Suppressor macrophage treated with lipopolysaccharide for 1 hour (primary cell): ENCODE results near the gene TMEM130.

ENCODE experiments used
- DNase-seq, 3 donors: peaks; one replicate each; pipeline ENCODE4 v3.0.0-alpha.2; 2020 to 2022

Gene TMEM130

DNA sequence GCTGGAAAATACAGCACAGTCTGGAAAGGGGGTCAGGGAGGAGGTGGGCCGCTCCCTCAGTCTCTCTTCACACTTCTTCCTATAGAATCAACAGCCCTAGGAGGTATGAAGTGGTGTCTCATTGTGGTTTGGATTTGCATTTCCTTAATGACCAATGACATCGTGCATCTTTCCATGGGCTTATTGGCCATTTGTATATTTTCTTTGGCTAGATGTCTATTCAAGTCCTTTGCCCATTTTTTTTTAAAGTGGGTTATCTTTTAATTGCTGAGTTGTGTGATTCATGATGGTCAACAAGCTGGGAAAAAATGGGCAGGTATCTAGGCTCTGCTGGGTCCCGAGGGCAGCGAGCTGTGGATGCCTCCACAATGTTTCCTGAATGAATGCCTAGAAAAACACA lies 29.1 kb downstream of the TMEM130 start:
- no peak for DNase-seq

DNA sequence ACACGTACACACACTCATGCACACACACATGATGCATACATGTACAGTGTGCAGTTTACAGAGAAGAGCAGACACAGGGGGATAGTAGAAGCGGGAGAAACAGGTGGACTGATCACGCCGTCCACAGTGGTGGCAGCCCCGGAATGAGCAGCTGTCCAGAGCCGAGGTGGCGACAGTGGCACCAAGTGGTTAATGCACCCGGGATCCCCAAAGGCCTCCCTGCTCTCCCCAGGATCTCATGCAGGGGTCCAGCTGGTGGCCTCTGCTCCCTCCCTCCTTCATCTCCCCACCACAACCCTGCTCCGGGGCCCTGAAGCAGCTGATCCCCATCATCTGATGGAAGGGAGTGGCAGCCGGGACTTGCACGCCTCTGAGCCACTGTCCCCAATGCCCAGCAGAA lies 29.7 kb downstream of the TMEM130 start:
- no peak for DNase-seq

DNA sequence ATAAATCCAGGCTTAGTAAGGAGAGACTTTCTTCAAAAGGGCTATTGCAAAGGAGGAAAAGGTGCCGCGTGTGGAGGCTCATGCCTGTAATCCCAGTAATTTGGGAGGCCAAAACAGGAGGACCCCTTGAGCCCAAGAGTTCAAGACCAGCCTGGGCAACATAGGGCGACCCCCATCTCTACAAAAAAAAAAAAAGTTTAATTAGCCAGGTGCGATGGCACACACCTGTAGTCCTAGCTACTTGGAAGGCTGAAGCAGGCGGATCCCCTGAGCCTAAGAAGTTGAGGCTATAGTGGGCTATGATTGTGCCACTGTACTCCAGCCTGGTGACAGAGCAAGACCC lies 32.2 kb downstream of the TMEM130 start:
- no peak for DNase-seq

DNA sequence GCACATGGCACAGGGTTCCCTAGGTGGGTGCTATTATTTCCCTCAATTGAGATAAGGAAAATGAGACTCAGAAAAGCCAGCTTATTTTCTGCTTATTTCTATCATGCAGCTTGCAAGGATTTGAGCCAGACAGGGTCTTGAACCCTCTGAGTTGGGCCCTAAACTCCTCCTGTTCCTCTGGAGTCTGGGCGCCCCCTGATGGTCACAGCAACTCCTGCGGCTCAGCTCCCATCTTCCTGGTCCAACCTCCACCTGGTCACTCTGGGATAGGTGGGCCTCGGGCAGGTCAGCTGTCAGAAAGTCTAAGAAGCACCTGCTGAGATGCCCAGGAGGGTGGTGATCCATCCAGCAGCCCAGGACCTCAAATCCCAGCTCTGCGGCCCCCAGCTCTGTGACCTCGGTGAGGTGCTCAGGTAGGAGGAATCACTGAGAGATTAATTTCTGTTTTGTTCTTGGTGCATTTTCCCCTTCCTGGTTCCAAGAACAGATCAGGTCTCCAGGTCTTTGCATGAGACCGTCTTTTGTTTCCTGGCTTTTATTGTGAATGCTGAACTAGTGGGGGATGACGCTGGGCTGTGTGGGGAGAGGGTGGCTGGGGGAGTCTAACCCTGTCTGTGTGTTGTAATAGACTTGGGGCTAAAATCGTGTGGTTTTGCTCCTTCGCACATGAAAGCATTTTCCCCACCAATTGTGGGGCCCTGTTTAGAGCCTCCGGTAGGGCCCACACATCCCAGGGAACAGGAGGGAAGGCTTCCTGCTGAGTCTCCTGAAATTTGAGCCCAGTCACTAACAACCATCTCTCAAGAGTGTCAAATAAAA lies 32.8 kb downstream of the TMEM130 start:
- peak; percentile 20 to 63 (median 29) for DNase-seq

DNA sequence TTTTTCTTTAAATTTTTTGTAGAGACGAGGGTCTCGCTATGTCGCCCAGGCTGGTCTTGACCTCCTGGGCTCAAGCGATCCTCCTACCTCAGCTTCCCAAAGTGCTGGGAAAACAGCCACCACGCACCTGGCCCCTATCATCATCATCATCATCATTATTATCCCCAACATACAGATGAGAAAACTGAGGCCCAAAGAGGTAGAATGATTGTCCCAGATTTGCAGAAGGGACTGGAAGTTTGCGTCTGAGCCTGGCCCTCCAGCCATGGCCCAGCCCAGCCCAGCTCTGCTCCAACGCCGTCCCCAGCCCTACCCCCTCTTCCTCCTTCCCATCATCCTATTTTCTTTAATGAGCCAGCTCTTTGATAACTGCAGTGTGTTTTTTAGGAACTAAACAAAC lies 34.9 kb downstream of the TMEM130 start:
- no peak for DNase-seq

DNA sequence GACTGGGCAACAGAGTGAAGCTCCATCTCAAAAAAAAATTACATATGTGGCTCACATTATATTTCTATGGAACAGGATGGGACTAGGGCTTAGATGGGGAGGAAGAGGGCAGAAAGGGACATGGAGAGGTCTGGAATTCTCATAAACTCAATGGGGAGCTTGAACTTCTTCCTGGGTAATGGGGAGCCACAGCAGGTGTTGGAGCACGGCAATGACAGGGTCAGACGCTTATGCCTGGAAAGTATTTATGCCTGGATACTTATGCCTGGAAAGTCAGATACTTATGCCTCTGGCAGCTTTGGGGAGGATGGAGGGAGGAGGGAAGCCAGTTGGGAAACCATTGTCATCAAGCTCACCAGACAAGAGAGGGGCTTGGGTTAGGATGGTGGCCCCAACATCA lies 36.8 kb downstream of the TMEM130 start:
- no peak for DNase-seq

DNA sequence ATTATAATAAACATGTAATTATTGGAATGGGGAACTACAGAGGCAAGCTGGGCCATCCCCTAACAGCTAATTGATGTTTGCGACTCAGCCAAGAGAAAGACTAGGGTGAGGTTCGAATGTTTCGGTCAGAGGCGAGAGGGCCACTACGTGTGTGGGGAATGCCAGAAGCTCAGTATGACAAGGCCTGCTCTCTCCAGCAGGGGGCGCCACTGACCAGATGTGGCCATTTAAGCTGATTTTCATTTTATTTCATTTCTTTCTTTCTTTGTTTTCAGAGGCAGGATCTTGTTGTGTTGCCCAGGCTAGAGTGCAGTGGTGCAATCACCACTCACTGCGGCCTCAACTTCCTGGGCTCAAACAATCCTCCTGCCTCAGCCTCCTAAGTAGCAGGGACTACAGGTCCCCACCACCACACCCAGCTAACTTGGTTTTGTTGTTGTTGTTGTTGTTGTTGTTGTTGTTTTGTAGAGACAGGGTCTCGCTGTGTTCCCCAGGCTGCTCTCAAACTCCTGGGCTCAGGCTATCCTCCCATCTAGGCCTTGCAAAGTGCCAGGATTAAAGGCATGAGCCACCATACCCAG lies 38.1 kb downstream of the TMEM130 start:
- DNase-seq, result peak; percentile 59 to 77 (median 68)

DNA sequence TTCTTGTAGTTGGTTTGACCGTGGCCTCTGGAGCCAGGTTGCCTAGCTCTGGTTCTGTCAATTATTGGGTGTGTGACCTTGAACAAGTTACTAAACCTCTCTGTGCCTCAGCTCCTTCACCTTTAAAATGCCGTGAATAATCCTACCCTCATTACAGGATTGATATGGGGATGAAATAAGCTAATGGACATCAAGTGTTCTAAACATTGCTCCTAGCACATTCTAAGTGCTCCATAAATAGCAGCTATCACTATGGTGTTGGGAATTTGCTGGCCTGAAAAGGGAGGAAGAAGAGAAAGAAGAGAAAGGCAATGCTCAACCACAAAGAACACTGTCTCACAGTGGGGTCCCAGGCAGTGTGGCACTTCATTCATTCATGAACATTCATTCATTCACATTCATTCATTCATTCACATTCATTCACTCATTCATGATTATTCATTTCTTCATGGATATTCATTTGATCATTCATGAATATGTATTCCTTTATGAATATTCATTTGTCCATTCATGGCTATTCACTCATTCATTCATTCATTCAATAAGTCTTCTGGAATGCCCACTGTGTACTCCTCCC lies 38.8 kb downstream of the TMEM130 start:
- DNase-seq, result no peak

DNA sequence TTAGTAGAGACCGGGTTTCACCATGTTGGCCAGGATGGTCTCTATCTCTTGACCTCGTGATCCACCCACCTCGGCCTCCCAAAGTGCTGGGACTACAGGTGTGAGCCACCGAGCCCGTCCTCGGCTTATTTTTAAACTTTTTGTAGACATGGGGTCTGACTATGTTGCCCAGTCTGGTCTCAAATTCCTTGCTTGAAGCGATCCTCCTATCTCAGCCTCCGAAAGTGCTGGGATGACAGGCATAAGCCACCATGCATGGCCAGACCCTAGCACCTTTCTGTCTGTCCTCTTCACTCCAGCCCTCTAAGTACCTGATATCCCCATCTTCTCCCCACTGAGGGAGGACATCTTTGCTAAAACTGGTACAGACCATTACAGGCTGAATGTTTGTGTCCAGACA lies 41.4 kb downstream of the TMEM130 start:
- DNase-seq, result no peak

DNA sequence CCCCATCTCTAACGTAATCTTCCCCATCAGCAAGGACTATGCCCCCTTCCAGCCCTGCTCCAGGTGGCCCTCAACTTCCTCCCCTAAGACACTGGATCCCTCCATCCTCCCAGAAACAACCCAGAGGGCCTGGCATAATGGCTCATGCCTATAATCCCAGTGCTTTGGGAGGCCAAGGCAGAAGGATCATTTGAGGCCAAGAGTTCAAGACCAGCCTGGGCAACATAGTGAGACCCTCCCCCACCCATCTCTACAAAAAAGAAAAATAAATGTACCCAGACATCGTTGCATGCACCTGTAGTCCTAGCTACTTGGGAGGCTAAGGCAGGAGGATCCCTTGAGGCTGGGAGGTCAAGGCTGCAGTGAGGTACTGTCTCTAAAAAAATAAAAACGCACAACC lies 42.6 kb downstream of the TMEM130 start:
- DNase-seq, result no peak

DNA sequence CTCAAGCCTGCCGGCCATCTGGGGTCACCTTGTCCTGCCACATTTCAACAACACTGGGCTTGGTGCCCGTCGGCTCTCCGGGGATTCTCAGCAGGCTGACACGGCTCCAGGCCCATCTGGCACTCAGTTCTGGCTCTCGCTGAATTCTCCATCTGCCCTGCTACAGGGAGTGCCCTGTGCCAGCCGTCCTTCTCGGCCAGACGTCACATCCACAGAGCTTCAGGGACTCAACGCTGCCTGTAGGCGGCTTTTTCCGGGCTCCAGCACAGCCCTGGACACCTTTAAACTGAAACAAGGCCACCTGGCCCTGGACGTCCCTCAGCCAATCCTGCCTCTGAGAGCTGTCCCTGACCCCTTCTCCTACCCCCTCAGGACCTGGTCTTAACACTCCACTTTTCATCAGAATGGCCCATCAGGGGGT lies 43.0 kb downstream of the TMEM130 start:
- no peak for DNase-seq

DNA sequence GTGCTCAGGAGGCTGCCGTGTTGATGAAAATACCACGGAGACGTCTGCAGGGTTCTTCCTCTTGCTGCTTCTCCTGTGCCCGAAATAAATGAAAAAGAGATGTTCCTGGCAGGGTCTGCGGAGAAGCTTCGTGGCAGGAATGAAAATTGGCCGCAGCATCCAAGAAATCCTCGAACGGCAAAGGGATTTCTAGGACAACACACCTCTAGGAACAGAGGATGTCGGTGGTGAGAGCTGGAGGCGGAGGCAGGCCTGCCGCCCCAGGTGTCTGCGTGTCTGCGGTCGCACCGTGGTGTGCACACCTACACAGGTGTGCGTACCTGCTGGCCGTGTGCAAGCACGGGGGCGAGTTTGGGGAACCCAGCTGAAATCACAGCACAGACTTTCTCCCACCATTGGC lies 43.4 kb downstream of the TMEM130 start:
- no peak for DNase-seq

DNA sequence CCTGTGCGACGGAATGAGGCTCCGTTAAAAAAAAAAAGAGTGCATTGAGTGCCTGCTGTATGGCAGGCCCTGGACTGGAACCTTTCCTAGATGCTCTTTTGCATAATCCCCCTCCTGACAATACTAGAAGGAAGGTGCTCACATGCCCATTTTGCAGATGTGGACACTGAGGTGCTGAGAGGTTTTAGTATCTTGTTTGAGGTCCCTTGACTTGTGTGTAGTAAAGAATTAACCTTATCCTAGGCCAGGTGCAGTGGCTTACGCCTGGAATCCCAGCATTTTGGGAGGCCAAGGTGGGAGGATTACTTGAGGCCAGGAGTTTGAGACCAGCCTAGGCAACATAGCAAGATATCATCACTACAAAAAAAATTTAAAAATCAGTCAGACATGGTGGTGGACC lies 46.6 kb downstream of the TMEM130 start:
- no peak for DNase-seq

DNA sequence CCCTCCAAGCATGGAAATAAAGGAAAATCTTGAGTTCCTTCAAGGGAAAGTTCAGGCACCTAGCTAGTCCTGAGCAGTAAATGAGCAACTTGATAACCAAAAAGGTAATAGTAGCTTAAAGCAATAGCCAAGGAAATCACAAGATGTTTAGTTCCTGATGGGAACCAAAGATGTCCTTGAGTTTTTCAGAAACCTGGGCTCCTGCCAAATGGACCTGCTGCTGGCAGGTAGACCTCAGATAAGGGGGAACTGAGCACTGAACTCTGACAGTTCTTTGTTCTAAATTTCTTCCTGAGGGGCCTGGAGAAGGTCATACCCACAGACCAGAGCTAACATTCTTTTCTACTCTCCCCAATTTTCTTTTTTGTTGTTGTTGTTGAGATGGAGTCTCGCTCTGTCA lies 48.5 kb downstream of the TMEM130 start:
- DNase-seq, result no peak

DNA sequence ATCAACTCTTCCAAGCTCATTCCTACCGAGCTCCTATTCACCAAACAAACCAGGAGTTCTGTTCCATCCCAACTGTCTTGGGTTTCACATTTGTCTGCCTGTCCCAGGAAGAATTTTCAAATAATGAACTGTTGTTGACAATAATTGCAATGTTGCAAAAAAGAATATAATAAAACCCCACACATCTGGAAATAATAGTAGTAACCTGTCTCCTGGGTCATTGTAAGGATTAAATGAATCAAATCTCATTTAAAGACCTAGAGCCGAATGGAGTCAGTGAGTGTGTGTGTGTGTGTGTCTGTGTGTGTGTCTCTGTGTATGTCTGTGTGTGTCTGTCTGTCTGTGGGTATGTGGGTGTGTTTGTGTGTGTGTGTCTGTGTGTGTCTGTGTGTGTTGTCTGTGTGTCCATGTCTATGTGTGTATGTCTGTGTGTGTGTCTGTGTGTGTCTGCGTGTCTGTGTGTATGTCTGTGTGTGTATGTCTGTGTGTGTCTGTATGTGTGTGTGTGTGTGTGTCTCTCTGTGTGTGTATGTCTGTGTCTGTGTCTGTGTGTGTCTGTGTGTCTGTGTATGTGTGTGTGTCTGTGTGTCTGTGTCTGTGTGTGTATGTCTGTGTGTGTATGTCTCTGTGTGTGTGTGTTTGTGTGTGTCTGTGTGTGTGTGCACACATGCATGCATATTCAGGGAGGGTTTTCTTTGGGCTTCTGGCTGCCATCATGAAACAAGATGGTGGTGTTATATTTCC lies 52.7 kb downstream of the TMEM130 start:
- DNase-seq, result no peak

DNA sequence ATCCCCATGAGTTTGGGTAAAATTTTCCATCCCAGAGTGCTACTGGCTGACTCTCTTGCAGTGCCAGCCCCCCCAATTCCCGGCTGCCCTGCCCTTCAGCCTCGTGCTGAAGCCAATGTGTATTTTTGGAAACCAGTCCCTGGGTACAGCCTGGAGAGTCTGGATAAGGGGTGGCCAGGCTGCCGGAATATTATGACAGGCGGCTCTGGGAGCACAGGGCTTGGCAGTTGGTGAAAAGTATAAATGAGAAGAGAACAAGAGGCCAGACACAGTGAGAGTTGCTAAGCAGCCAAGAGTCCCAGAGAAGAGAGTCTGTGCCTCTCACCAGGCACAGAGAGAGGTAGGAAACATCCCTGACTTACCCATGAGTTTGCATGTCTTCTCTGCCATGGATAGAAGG lies 53.6 kb downstream of the TMEM130 start:
- no peak for DNase-seq

DNA sequence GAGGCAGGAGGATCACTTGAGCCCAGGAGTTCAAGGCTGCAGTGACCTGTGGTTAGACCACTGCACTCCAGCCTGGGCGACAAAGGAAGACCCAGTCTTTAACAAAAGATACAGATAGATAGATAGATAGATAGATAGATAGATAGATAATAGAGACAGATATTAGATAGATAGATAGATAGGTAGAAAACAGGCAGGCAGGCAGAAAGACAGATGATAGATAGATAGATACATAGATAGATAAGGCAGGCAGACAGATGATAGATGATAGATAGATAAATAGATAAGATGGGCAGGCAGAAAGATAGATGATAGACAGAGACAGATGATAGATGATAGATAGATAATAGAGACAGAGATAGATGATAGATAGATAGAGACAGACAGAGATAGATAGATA lies 54.5 kb downstream of the TMEM130 start:
- DNase-seq, result no peak

DNA sequence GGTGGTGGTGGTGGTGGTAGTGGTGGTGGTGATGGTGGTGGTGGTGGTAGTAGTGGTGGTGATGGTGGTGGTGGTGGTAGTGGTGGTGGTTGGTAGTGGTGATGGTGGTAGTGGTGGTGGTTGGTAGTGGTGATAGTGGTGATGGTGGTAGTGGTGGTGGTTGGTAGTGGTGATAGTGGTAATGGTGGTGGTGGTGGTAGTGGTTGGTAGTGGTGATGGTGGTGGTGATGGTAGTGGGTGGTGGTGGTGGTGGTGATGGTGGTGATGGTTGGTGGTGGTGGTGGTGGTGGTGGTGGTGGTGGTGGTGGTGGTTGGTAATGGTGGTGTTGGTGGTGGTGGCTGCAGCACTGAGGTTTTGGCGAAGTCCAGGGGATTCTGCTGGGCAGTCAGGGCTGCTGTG lies 58.5 kb downstream of the TMEM130 start:
- no peak for DNase-seq

DNA sequence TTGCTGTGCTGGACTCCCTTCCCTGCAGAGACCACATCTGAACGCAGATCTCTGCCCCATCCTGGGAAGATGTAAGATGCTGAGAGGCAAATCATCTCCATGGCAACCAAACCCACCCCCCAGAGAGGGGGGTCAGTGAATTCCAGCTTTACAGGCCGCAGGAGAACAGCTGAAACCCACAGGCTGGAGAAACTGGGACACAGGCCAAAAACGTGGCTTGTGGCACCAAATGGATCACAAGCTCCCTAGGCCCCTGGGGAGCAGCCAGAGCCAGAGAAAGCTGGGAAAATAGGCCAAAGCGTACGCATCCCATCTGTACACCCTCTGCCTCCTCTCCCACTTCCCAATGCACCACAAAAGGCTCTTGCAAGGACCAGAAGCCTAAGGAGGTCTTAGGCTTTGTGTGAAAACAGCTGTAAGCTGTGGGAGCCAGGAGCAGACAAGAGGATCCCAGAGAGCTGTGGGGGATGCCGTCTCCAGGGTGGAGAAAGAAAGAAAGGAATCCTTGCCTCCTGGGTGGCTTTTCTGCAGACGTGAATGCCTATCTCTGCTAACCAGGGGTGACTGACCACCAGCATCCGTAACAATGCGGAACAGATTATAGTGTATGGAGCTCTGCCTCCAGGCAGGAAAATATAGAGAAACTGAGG lies 59.5 kb downstream of the TMEM130 start:
- DNase-seq, result no peak

DNA sequence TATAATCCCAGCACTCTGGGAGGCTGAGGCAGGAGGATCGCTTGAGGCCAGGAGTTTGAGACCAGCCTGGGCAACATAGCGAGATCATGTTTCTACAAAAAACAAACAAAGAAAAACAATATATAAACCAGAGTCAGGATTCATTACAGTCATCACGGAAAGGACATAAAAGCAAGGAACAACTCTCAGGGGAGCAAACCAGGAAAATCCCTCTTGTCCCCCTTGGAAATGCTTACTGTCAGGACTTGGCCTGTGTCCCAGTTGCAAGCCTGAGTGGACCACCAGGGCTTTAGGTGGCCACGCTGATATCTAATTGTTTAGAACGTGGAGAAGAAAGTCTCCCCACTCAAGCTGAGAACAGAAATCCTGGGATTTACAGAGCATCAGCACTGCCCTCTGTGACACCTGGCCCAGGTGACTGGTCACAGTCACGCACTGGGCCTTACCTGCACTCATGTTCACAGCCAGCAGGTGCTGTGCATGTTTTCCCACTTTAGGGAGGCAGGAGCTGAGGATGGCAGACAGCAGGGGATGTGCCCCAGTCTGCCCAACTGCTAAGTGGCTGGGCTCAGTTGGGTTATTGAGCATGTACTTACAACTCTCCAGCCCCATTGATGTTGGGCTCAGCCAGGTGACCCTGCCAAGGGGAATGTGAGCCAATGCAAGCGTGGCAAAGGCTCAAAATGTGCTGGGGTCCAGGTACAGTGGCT lies 60.9 kb downstream of the TMEM130 start:
- DNase-seq, result no peak

DNA sequence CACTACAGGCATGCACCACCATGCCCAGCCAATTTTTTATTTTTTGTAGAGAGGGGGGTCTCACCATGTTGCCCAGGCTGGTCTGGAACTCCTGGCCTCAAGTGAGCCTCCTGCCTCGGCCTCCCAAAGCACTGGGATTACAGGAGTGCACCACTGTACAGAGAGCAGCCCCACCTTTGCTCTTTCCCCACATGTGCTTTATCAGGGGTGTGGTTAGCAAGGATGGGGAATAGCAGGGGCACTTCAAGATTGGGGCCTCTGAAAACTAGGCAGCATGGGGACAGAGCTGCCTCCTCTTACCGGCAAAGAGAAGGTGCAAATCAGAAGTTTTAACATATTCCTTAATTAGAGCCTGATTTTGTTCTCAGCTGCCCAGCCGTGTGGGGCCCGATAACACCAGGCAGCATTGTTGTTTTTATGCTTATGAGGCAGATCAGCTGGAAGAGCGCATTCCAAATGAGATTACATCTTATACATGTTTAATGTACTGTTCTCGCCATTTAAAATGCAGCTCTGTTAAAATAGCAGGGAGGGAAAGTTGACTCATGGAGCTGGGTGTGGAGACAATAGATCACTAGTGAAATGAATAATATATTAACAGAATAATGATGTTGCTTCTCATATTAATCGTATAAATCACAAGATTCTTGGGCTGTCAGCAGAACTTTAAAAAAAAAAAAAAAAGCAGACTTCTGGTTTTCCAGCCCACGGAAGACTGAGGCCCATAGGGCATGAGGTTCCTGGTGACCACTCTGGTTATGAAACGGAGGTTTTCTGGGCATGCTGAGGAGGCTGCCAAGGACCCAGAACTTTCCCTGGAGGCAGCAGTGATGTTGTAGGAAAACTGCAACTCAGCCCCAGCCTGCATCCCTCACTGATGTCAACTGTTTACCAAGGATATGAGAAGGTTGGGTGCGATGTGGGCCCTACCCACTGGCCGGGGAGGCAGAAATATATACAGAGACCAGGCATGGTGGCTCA lies 62.5 kb downstream of the TMEM130 start:
- peak in 2 of 3 donors; percentile 23 to 27 for DNase-seq
